GM18502 (cell line): ENCODE results near the gene SLC7A14.

Experiments used
- ATAC-seq: cut with Tn5 transposase; IDR thresholded peaks from one replicate; pipeline ENCODE4 v1.9.1; 2021; ENCODE audit warnings: mild to moderate bottlenecking; ENCODE audit not compliant: unreplicated experiment, poor library complexity

SLC7A14 gene

GRCh38 chr3:170410428-170411029, 175.3 kb downstream of the SLC7A14 start:
- no peak for ATAC-seq
